ENCODE data around the gene POC1A. TPM values are rescaled to one million over a fixed set of nuclear protein-coding genes. Genes with fewer than 3 reads are reported as not detected.
"Not testable (repeated sequence)": the region's sequence is repeated elsewhere in the genome, so short reads cannot be mapped to it uniquely, and the experiment has no call there.

The POC1A gene
- total RNA-seq, 4 donors from 2014 or later: 1.1 to 4.8 (median 4.7) TPM; not detected in 1

- Histone ChIP-seq H3K36me3 (no peaks in the 10 kb centered on the region), H3K4me1 (no peaks in the 10 kb centered on the region), H3K4me3 (no peak overlapping the region), H3K27ac (no peak overlapping the region), H3K9me3 (no peaks in the 10 kb centered on the region), H3K27me3 (no peaks in the 10 kb centered on the region)
- intact Hi-C loops (cut with DNase I; ENCODE audit: low total_unique reads): no loop called here
- TF ChIP-seq POLR2A (IDR thresholded peaks at IDR 0.05) (no peak), CTCF (IDR thresholded peaks at IDR 0.05) (no peak)
- no peak for DNase-seq
Observed at GRCh38 chr3:52043750-52044149, 110.5 kb downstream of the POC1A start.

GRCh38 chr3:52043039-52043438, 111.2 kb downstream of the POC1A start:
- H3K4me1 ChIP-seq, H3K36me3 ChIP-seq, H3K9me3 ChIP-seq: not testable (repeated sequence)

GRCh38 chr3:52041118-52041731, 113.0 kb downstream of the POC1A start:
- H3K4me1 ChIP-seq: no peaks in the 10 kb centered on the region
- no peak overlapping the region for H3K27ac ChIP-seq
- H3K36me3 ChIP-seq: no peaks in the 10 kb centered on the region
- intact Hi-C loops (cut with DNase I; ENCODE audit: low total_unique reads): no loop called here
- no peak for DNase-seq
- H3K9me3 ChIP-seq: no peaks in the 10 kb centered on the region
- H3K27me3 ChIP-seq: no peaks in the 10 kb centered on the region
- no peak for TF ChIP-seq CTCF (IDR thresholded peaks at IDR 0.05)
- no peak for TF ChIP-seq POLR2A (IDR thresholded peaks at IDR 0.05)
- no peak overlapping the region for H3K4me3 ChIP-seq

More at GRCh38 chr3:52043039-52043438, 111.2 kb downstream of the POC1A start:
- H3K27me3 ChIP-seq; intact Hi-C loops (cut with DNase I; ENCODE audit: low total_unique reads); H3K4me3 ChIP-seq; H3K27ac ChIP-seq; DNase-seq: not testable (repeated sequence)

- Histone ChIP-seq H3K36me3 (no peaks in the 10 kb centered on the region), H3K27ac (no peak overlapping the region), H3K27me3 (no peaks in the 10 kb centered on the region), H3K4me1 (no peaks in the 10 kb centered on the region), H3K9me3 (no peaks in the 10 kb centered on the region), H3K4me3 (no peak overlapping the region)
- no peak for DNase-seq
- intact Hi-C loops (cut with DNase I; ENCODE audit: low total_unique reads): no loop called here
- TF ChIP-seq CTCF (IDR thresholded peaks at IDR 0.05) (no peak), POLR2A (IDR thresholded peaks at IDR 0.05) (no peak)
Observed at GRCh38 chr3:52040600-52040999, 113.6 kb downstream of the POC1A start.

- Histone ChIP-seq H3K36me3 (no peaks in the 10 kb centered on the region), H3K9me3 (no peaks in the 10 kb centered on the region), H3K4me1 (no peaks in the 10 kb centered on the region), H3K27ac (peak overlapping the region; percentile 33 to 41), H3K27me3 (no peaks in the 10 kb centered on the region), H3K4me3 (no peak overlapping the region)
- TF ChIP-seq POLR2A (IDR thresholded peaks at IDR 0.05) (peak in 1 of 2 donors; percentile 35), CTCF (IDR thresholded peaks at IDR 0.05) (no peak)
- intact Hi-C loops (cut with DNase I; ENCODE audit: low total_unique reads): no loop called here
- DNase-seq: peak in 1 of 2 donors; percentile 63
Observed at GRCh38 chr3:52039846-52040245, 114.4 kb downstream of the POC1A start.

GRCh38 chr3:52039426-52039825, 114.8 kb downstream of the POC1A start:
- no peaks in the 10 kb centered on the region for H3K4me1 ChIP-seq
- H3K9me3 ChIP-seq: no peaks in the 10 kb centered on the region
- TF ChIP-seq POLR2A (IDR thresholded peaks at IDR 0.05): no peak
- no peak for TF ChIP-seq CTCF (IDR thresholded peaks at IDR 0.05)
- intact Hi-C loops (cut with DNase I; ENCODE audit: low total_unique reads): no loop called here
- H3K36me3 ChIP-seq: no peaks in the 10 kb centered on the region
- DNase-seq: no peak
- no peaks in the 10 kb centered on the region for H3K27me3 ChIP-seq
- H3K27ac ChIP-seq: peak overlapping the region; percentile 33 to 41
- no peak overlapping the region for H3K4me3 ChIP-seq

All from uterus (tissue), 4 donors.